ENCODE measurements around the gene ZBTB17. TPM values are rescaled to one million over a fixed set of nuclear protein-coding genes. Genes with fewer than 3 reads are reported as not detected.

The ZBTB17 gene
- total RNA-seq, 1 experiment from 2014 or later: 33.6 TPM

GRCh38 chr1:15968172-15968571 is 7.7 kb downstream of the ZBTB17 start:
- no peak for DNase-seq (ENCODE audit: low read depth in 1 of 2, low spot score in 2 of 2)
- no peaks in the 10 kb centered on the region for H3K27me3 ChIP-seq (replicated peaks)
- no peak overlapping the region for H3K27ac ChIP-seq
- no peak overlapping the region for H3K4me3 ChIP-seq
- peaks cover 56% of the 10 kb centered on the region for H3K36me3 ChIP-seq
- H3K4me1 ChIP-seq (replicated peaks): peaks cover 35% of the 10 kb centered on the region
- no peaks in the 10 kb centered on the region for H3K9me3 ChIP-seq (replicated peaks)

GRCh38 chr1:15966956-15967344 is 9.0 kb downstream of the ZBTB17 start:
- peaks cover 35% of the 10 kb centered on the region for H3K4me1 ChIP-seq (replicated peaks)
- H3K27me3 ChIP-seq (replicated peaks): no peaks in the 10 kb centered on the region
- H3K4me3 ChIP-seq: no peak overlapping the region
- H3K27ac ChIP-seq: no peak overlapping the region
- H3K36me3 ChIP-seq: peaks cover 44% of the 10 kb centered on the region
- DNase-seq (ENCODE audit: low read depth in 1 of 2, low spot score in 2 of 2): no peak
- no peaks in the 10 kb centered on the region for H3K9me3 ChIP-seq (replicated peaks)

GRCh38 chr1:15966081-15966955 is 9.6 kb downstream of the ZBTB17 start:
- DNase-seq (ENCODE audit: low read depth in 1 of 2, low spot score in 2 of 2): peak; percentile 54 to 61
- Histone ChIP-seq H3K9me3 (replicated peaks) (no peaks in the 10 kb centered on the region), H3K4me1 (replicated peaks) (peaks cover 35% of the 10 kb centered on the region), H3K4me3 (no peak overlapping the region), H3K27ac (peak overlapping the region; percentile 45), H3K36me3 (peaks cover 47% of the 10 kb centered on the region), H3K27me3 (replicated peaks) (no peaks in the 10 kb centered on the region)

GRCh38 chr1:15965228-15965767 is 10.6 kb downstream of the ZBTB17 start:
- H3K27me3 ChIP-seq (replicated peaks): no peaks in the 10 kb centered on the region
- H3K36me3 ChIP-seq: peaks cover 40% of the 10 kb centered on the region
- no peak overlapping the region for H3K4me3 ChIP-seq
- peak overlapping the region; percentile 54 for H3K27ac ChIP-seq
- peaks cover 40% of the 10 kb centered on the region for H3K4me1 ChIP-seq (replicated peaks)
- peak; percentile 54 to 65 for DNase-seq (ENCODE audit: low read depth in 1 of 2, low spot score in 2 of 2)
- no peaks in the 10 kb centered on the region for H3K9me3 ChIP-seq (replicated peaks)

GRCh38 chr1:15963968-15964648 is 11.8 kb downstream of the ZBTB17 start:
- H3K27ac ChIP-seq: no peak overlapping the region

GRCh38 chr1:15963363-15963967 is 12.4 kb downstream of the ZBTB17 start:
- DNase-seq (ENCODE audit: low read depth in 1 of 2, low spot score in 2 of 2): no peak
- no peaks in the 10 kb centered on the region for H3K9me3 ChIP-seq (replicated peaks)
- no peaks in the 10 kb centered on the region for H3K27me3 ChIP-seq (replicated peaks)
- H3K36me3 ChIP-seq: peaks cover 31% of the 10 kb centered on the region
- no peak overlapping the region for H3K27ac ChIP-seq
- H3K4me1 ChIP-seq (replicated peaks): peaks cover 46% of the 10 kb centered on the region
- H3K4me3 ChIP-seq: no peak overlapping the region

More at GRCh38 chr1:15963968-15964648, 11.8 kb downstream of the ZBTB17 start:
- no peaks in the 10 kb centered on the region for H3K9me3 ChIP-seq (replicated peaks)
- DNase-seq (ENCODE audit: low read depth in 1 of 2, low spot score in 2 of 2): no peak
- H3K4me3 ChIP-seq: no peak overlapping the region
- peaks cover 34% of the 10 kb centered on the region for H3K36me3 ChIP-seq
- peaks cover 41% of the 10 kb centered on the region for H3K4me1 ChIP-seq (replicated peaks)
- H3K27me3 ChIP-seq (replicated peaks): no peaks in the 10 kb centered on the region

- Histone ChIP-seq H3K36me3 (peaks cover 27% of the 10 kb centered on the region), H3K4me1 (replicated peaks) (peaks cover 46% of the 10 kb centered on the region), H3K4me3 (no peak overlapping the region), H3K27me3 (replicated peaks) (no peaks in the 10 kb centered on the region), H3K27ac (no peak overlapping the region), H3K9me3 (replicated peaks) (no peaks in the 10 kb centered on the region)
- no peak for DNase-seq (ENCODE audit: low read depth in 1 of 2, low spot score in 2 of 2)
These were observed 13.1 kb downstream of the ZBTB17 start for GRCh38 chr1:15962671-15963362.

GRCh38 chr1:15962176-15962575 is 13.7 kb downstream of the ZBTB17 start:
- Histone ChIP-seq H3K4me3 (no peak overlapping the region), H3K4me1 (replicated peaks) (peaks cover 46% of the 10 kb centered on the region), H3K27ac (no peak overlapping the region)

GRCh38 chr1:15961492-15961891 is 14.4 kb downstream of the ZBTB17 start:
- Histone ChIP-seq H3K27ac (no peak overlapping the region), H3K36me3 (peaks cover 24% of the 10 kb centered on the region; the same call in 1 of the 2 replicates), H3K4me3 (no peak overlapping the region), H3K4me1 (replicated peaks) (peaks cover 43% of the 10 kb centered on the region), H3K9me3 (replicated peaks) (no peaks in the 10 kb centered on the region), H3K27me3 (replicated peaks) (no peaks in the 10 kb centered on the region)
- DNase-seq (ENCODE audit: low read depth in 1 of 2, low spot score in 2 of 2): no peak

More at GRCh38 chr1:15962176-15962575, 13.7 kb downstream of the ZBTB17 start:
- peaks cover 27% of the 10 kb centered on the region; the same call in 1 of the 2 replicates for H3K36me3 ChIP-seq
- no peaks in the 10 kb centered on the region for H3K9me3 ChIP-seq (replicated peaks)
- no peak for DNase-seq (ENCODE audit: low read depth in 1 of 2, low spot score in 2 of 2)
- no peaks in the 10 kb centered on the region for H3K27me3 ChIP-seq (replicated peaks)

GRCh38 chr1:15960808-15961207 is 15.1 kb downstream of the ZBTB17 start:
- Histone ChIP-seq H3K9me3 (replicated peaks) (no peaks in the 10 kb centered on the region), H3K4me1 (replicated peaks) (peaks cover 43% of the 10 kb centered on the region), H3K4me3 (no peak overlapping the region), H3K27me3 (replicated peaks) (no peaks in the 10 kb centered on the region), H3K36me3 (peaks cover 24% of the 10 kb centered on the region; the same call in 1 of the 2 replicates), H3K27ac (no peak overlapping the region)
- DNase-seq (ENCODE audit: low read depth in 1 of 2, low spot score in 2 of 2): no peak

GRCh38 chr1:15959827-15960446 is 16.0 kb downstream of the ZBTB17 start:
- no peak for DNase-seq (ENCODE audit: low read depth in 1 of 2, low spot score in 2 of 2)
- Histone ChIP-seq H3K27me3 (replicated peaks) (no peaks in the 10 kb centered on the region), H3K9me3 (replicated peaks) (no peaks in the 10 kb centered on the region), H3K27ac (no peak overlapping the region), H3K36me3 (peaks cover 24% of the 10 kb centered on the region; the same call in 1 of the 2 replicates), H3K4me1 (replicated peaks) (peaks cover 37% of the 10 kb centered on the region), H3K4me3 (no peak overlapping the region)

- Histone ChIP-seq H3K4me1 (replicated peaks) (peaks cover 32% of the 10 kb centered on the region), H3K9me3 (replicated peaks) (no peaks in the 10 kb centered on the region), H3K4me3 (no peak overlapping the region), H3K27me3 (replicated peaks) (no peaks in the 10 kb centered on the region), H3K36me3 (peaks cover 21% of the 10 kb centered on the region; the same call in 1 of the 2 replicates), H3K27ac (no peak overlapping the region)
- no peak for DNase-seq (ENCODE audit: low read depth in 1 of 2, low spot score in 2 of 2)
These were observed 16.5 kb downstream of the ZBTB17 start for GRCh38 chr1:15959424-15959823.

- Histone ChIP-seq H3K36me3 (peaks cover 18% of the 10 kb centered on the region; the same call in 1 of the 2 replicates), H3K27me3 (replicated peaks) (no peaks in the 10 kb centered on the region), H3K9me3 (replicated peaks) (no peaks in the 10 kb centered on the region), H3K27ac (no peak overlapping the region), H3K4me1 (replicated peaks) (peaks cover 35% of the 10 kb centered on the region), H3K4me3 (no peak overlapping the region)
- no peak for DNase-seq (ENCODE audit: low read depth in 1 of 2, low spot score in 2 of 2)
These were observed 17.1 kb downstream of the ZBTB17 start for GRCh38 chr1:15958793-15959192.
